Measurements from ENCODE around the gene DKK1.

DNA sequence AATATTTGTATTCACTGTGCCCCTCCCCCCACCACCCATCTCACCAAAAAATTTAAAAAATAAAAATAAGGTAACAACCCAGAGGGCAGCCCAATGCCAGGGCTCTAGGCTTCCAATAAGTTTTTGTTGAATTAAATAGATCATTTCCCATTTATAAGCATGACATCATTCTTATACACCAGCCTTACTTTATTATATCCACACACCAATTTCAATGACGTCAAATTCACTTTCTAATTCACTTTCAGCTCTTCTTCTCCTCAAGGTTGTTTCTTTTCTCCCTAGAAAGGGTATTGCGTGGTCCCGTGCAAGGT, 1.2 kb upstream of the DKK1 start:
- TF ChIP-seq, protein P1, sequence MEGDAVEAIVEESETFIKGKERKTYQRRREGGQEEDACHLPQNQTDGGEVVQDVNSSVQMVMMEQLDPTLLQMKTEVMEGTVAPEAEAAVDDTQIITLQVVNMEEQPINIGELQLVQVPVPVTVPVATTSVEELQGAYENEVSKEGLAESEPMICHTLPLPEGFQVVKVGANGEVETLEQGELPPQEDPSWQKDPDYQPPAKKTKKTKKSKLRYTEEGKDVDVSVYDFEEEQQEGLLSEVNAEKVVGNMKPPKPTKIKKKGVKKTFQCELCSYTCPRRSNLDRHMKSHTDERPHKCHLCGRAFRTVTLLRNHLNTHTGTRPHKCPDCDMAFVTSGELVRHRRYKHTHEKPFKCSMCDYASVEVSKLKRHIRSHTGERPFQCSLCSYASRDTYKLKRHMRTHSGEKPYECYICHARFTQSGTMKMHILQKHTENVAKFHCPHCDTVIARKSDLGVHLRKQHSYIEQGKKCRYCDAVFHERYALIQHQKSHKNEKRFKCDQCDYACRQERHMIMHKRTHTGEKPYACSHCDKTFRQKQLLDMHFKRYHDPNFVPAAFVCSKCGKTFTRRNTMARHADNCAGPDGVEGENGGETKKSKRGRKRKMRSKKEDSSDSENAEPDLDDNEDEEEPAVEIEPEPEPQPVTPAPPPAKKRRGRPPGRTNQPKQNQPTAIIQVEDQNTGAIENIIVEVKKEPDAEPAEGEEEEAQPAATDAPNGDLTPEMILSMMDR (IDR thresholded peaks at IDR 0.05) = no peak
- no peak for TF ChIP-seq POLR2A (IDR thresholded peaks at IDR 0.05)
- no peak for TF ChIP-seq POLR2AphosphoS5 (IDR thresholded peaks at IDR 0.05)

Measured in suprapubic skin (tissue), 4 donors.